Neural cell (in vitro differentiated cells): Measurements from ENCODE around the gene PTPRK.

ENCODE experiments used
- EP300 ChIP-seq: fragments of 450-650 bp; conservative IDR thresholded peaks from 2 replicates; pipeline ENCODE4 v1.6.1; 2014; ENCODE audit warnings: antibody characterized with exemption, mild to moderate bottlenecking, moderate library complexity; ENCODE audit not compliant: poor library complexity, severe bottlenecking
- EZH2 ChIP-seq: fragments of 200-600, 300-800 bp; shearing (Covaris generic), sonication (generic); IDR thresholded peaks from 2 replicates; pipeline ENCODE4 v1.6.1; 2014; ENCODE audit warnings: antibody characterized with exemption, low read length, borderline replicate concordance, mild to moderate bottlenecking; ENCODE audit not compliant: insufficient read depth, poor library complexity, severe bottlenecking
- MXI1 ChIP-seq: fragments of 450-650 bp; conservative IDR thresholded peaks from 2 replicates; pipeline ENCODE4 v1.6.1; 2014; ENCODE audit warnings: antibody characterized with exemption, mild to moderate bottlenecking; ENCODE audit not compliant: poor library complexity, severe bottlenecking
- POLR2AphosphoS5 ChIP-seq: IDR thresholded peaks from 2 replicates; pipeline ENCODE4 v1.6.1; 2012
- RAD21 ChIP-seq: fragments of 450-650 bp; conservative IDR thresholded peaks from 2 replicates; pipeline ENCODE4 v1.6.1; 2014; ENCODE audit warnings: antibody characterized with exemption, mild to moderate bottlenecking, moderate library complexity
- REST ChIP-seq: IDR thresholded peaks from 2 replicates; pipeline ENCODE4 v1.6.1; 2012; ENCODE audit warnings: borderline replicate concordance
- TAF1 ChIP-seq: IDR thresholded peaks from 2 replicates; pipeline ENCODE4 v1.6.1; 2012; ENCODE audit warnings: low read depth
- TF ChIP-seq, protein P1 (sequence below): fragments of 450-650 bp; IDR thresholded peaks from 2 replicates; pipeline ENCODE4 v1.5.1; 2014; ENCODE audit warnings: antibody characterized with exemption, mild to moderate bottlenecking, moderate library complexity; ENCODE audit not compliant: poor library complexity, severe bottlenecking

DNA sequence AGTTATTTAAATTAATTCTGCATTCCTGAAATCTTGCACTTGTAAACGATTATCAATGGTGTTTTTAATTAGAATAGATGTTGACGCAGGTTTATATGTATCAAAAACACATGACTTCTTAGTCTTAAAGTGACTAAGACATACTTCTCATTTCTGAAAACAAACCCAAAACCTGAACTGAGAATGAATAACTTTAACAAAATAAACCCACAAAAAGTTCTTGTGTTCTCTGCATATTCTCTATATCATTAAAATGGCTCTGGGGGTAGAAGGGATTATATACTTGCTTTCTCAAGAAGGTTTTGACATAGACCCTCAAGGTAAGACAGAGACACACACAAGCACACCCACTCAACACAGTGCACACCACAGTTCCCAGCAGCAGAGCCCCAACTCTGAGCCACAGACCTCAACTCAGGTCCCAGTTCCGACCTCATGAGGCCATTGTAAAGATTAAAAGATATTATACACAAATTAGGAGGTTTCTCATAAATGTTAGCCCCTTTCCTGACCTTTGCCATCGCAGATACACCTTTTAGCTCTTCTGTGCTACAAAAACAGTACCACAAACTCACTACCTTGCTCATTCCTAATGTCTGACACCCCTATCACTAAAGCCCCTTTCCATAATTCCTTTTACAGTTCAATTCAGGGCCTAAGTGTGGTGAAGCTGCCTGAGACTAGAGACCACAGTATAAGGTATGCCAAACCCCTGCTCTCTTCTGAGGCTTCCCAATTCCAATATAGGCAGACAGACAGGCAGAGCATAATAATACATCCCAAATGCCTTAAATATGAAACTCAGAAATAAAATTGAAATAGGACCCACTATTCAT, 267.8 kb downstream of the PTPRK start:
- no peak for TF ChIP-seq POLR2AphosphoS5
- TF ChIP-seq, protein P1, sequence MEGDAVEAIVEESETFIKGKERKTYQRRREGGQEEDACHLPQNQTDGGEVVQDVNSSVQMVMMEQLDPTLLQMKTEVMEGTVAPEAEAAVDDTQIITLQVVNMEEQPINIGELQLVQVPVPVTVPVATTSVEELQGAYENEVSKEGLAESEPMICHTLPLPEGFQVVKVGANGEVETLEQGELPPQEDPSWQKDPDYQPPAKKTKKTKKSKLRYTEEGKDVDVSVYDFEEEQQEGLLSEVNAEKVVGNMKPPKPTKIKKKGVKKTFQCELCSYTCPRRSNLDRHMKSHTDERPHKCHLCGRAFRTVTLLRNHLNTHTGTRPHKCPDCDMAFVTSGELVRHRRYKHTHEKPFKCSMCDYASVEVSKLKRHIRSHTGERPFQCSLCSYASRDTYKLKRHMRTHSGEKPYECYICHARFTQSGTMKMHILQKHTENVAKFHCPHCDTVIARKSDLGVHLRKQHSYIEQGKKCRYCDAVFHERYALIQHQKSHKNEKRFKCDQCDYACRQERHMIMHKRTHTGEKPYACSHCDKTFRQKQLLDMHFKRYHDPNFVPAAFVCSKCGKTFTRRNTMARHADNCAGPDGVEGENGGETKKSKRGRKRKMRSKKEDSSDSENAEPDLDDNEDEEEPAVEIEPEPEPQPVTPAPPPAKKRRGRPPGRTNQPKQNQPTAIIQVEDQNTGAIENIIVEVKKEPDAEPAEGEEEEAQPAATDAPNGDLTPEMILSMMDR, result no peak
- TF ChIP-seq EP300, result no peak
- TF ChIP-seq EZH2, result no peak
- TF ChIP-seq MXI1, result no peak
- TF ChIP-seq REST, result no peak
- TF ChIP-seq RAD21, result no peak
- TF ChIP-seq TAF1, result no peak
